ENCODE data around the gene SFTA2.

SFTA2 gene

DNA sequence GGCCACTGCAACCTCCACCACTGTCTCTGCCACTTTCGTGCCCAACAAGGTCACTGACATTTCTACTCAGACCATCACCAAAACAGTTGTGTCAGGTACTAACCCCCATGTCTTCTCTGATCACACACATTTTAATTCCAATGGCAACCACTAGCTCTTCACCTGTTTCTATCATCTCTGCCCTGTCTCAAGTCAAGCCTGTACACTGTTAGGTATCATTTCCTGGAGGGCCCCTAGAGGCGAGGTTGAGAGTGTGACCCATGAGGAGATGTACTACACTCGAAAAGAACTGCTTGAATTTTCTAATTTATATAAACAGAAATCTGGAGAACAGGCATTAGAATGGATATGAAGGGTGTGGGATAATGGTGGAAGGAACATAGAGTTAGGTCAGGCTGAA lies 34.2 kb upstream of the SFTA2 start:
- TF ChIP-seq, protein P1, sequence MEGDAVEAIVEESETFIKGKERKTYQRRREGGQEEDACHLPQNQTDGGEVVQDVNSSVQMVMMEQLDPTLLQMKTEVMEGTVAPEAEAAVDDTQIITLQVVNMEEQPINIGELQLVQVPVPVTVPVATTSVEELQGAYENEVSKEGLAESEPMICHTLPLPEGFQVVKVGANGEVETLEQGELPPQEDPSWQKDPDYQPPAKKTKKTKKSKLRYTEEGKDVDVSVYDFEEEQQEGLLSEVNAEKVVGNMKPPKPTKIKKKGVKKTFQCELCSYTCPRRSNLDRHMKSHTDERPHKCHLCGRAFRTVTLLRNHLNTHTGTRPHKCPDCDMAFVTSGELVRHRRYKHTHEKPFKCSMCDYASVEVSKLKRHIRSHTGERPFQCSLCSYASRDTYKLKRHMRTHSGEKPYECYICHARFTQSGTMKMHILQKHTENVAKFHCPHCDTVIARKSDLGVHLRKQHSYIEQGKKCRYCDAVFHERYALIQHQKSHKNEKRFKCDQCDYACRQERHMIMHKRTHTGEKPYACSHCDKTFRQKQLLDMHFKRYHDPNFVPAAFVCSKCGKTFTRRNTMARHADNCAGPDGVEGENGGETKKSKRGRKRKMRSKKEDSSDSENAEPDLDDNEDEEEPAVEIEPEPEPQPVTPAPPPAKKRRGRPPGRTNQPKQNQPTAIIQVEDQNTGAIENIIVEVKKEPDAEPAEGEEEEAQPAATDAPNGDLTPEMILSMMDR (IDR thresholded peaks at IDR 0.05; ENCODE audit: borderline replicate concordance, insufficient read depth, low read depth, low read length), result peak; percentile 32; the same call in 1 of the 2 replicates
- no peak overlapping the region for H3K4me3 ChIP-seq (ENCODE audit: low read depth, low read length)

- H3K4me3 ChIP-seq (ENCODE audit: low read depth, low read length), result no peak overlapping the region
- TF ChIP-seq, protein P1 (IDR thresholded peaks at IDR 0.05; ENCODE audit: borderline replicate concordance, insufficient read depth, low read depth, low read length), result no peak
Measured at GRCh38 chr6:30965140-30965601, 33.2 kb upstream of the SFTA2 start.

GRCh38 chr6:30964075-30964474 lies 32.1 kb upstream of the SFTA2 start:
- no peak overlapping the region for H3K4me3 ChIP-seq (ENCODE audit: low read depth, low read length)
- TF ChIP-seq, protein P1 (IDR thresholded peaks at IDR 0.05; ENCODE audit: borderline replicate concordance, insufficient read depth, low read depth, low read length), result no peak

DNA sequence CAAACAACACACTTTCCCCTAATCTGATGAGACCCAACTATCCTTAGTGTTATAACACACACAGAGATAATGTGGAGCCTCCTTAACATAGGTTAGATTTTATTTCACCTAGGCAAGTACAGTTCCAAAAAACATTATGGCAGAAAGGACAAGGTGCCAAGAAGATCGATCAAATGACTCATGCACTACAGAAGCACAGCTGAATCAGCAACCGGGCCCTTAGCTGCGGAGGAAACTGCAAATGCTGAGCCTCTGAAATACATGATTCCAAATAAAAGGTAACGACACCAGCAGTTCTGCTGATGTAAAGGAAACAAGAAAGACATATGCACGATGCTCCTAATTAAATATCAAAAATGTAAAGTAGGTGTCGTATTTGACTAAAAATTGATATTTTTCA lies 31.7 kb upstream of the SFTA2 start:
- TF ChIP-seq, protein P1 (IDR thresholded peaks at IDR 0.05; ENCODE audit: borderline replicate concordance, insufficient read depth, low read depth, low read length), result no peak
- H3K4me3 ChIP-seq (ENCODE audit: low read depth, low read length), result no peak overlapping the region

GRCh38 chr6:30962716-30963115 lies 30.7 kb upstream of the SFTA2 start:
- H3K4me3 ChIP-seq (ENCODE audit: low read depth, low read length), result no peak overlapping the region
- TF ChIP-seq, protein P1 (IDR thresholded peaks at IDR 0.05; ENCODE audit: borderline replicate concordance, insufficient read depth, low read depth, low read length), result no peak

DNA sequence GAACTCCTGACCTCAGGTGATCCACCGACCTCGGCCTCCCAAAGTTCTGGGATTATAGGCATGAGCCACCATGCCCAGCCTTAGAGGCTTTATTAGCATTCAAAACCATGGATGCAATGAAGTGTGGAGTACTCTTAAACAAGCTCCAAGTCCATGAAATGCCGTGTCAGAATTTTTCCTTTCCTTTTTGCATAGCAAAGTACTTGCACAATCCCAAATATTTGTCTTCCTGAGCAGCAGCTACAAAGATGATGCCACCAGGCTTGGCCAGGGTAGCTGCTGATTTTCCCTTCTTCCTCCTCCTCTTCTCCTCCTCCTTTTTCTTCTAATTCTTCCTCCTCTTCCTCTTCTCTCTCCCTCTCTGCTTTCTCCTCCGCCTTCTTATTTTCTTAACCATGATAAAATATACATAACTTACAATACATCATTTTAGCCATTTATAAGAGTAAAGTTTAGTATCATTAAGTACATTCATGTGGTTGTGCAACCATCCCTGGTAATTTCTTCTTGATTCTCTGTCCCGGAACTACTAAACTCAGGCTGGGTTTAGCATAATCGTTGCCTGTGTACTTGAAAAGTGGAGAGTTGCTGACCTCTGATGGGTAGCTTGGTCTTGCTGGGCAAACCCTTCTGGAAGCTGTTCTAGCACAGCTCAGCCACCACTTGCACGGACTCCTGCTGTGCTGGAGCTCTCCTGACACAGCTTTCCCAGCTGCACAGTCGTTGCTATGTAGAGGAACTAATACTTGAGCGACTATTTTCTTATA lies 29.1 kb upstream of the SFTA2 start:
- no peak overlapping the region for H3K4me3 ChIP-seq (ENCODE audit: low read depth, low read length)
- TF ChIP-seq, protein P1 (IDR thresholded peaks at IDR 0.05; ENCODE audit: borderline replicate concordance, insufficient read depth, low read depth, low read length), result no peak

DNA sequence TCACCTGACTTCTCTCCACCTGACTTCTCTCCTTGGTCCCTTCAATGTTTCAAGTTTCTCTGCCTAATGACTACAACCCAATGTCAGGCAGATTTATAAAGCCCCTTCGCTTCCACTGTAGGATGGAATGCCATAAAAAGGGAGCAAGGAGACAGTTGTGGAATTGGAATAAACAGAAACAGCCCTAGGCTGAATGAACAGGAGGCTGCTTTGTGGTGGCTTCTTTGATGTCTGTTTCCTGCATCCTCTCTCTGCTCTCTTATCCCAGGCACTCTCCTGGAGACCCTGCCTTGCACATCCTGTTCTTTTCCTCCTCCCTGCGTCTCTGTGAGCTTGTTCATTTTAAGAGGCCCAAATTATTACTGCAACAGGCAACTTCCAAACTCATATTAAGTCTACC lies 25.7 kb upstream of the SFTA2 start:
- TF ChIP-seq, protein P1 (IDR thresholded peaks at IDR 0.05; ENCODE audit: borderline replicate concordance, insufficient read depth, low read depth, low read length), result no peak
- H3K4me3 ChIP-seq (ENCODE audit: low read depth, low read length), result no peak overlapping the region
